Neuronal stem cell (in vitro differentiated cells): ENCODE data around the gene ZBTB42.
A peak's percentile ranks its signal among the peaks of the same experiment; 100 is the strongest.

ENCODE experiments used
- DNase-seq: peaks from one replicate; pipeline ENCODE4 v3.0.0-alpha.2; 2013; ENCODE audit warnings: low spot score
- H2AFZ ChIP-seq: one replicate; pipeline ENCODE4 v1.6.1; 2013; ENCODE audit warnings: mild to moderate bottlenecking, low read length, inconsistent platforms
- H2AK5ac ChIP-seq: 2 replicates; pipeline ENCODE4 v1.6.1; 2013; ENCODE audit warnings: low read depth, mild to moderate bottlenecking, inconsistent platforms, low read length, moderate library complexity, mixed read lengths
- H2BK120ac ChIP-seq: 2 replicates; pipeline ENCODE4 v1.6.1; 2013; ENCODE audit warnings: low read depth, mild to moderate bottlenecking, inconsistent platforms, low read length, moderate library complexity, mixed read lengths
- H2BK12ac ChIP-seq: one replicate; pipeline ENCODE4 v1.6.1; 2013; ENCODE audit warnings: low read length, inconsistent platforms
- H2BK15ac ChIP-seq: 2 replicates; pipeline ENCODE4 v1.6.1; 2013; ENCODE audit warnings: mild to moderate bottlenecking, low read length, inconsistent platforms, mixed read lengths
- H2BK5ac ChIP-seq: one replicate; pipeline ENCODE4 v1.6.1; 2013; ENCODE audit warnings: inconsistent platforms, mild to moderate bottlenecking, low read length, moderate library complexity
- H3K14ac ChIP-seq: one replicate; pipeline ENCODE4 v1.6.1; 2013; ENCODE audit warnings: low read length, inconsistent platforms
- H3K18ac ChIP-seq: 2 replicates; pipeline ENCODE4 v1.6.1; 2013; ENCODE audit warnings: low read length, inconsistent platforms
- H3K23ac ChIP-seq: 2 replicates; pipeline ENCODE4 v1.6.1; 2013; ENCODE audit warnings: low read depth, mild to moderate bottlenecking, mixed read lengths, low read length, inconsistent platforms; ENCODE audit not compliant: poor library complexity
- H3K27ac ChIP-seq: replicated peaks from 3 replicates; pipeline ENCODE4 v1.5.1; 2013; ENCODE audit warnings: low read length, inconsistent platforms
- H3K27me3 ChIP-seq, 3 experiments: 2 replicates each; pipeline ENCODE4 v1.6.1; 2013; ENCODE audit warnings: low read length in 3 of 3, mild to moderate bottlenecking in 2 of 3, inconsistent platforms in 1 of 3, low read depth in 1 of 3, mixed read lengths in 1 of 3, moderate library complexity in 1 of 3; ENCODE audit not compliant: control insufficient read depth in 3 of 3, insufficient read depth in 3 of 3
- H3K36me3 ChIP-seq, 2 donors: replicated peaks in 1 of 2; 2 replicates each; pipeline ENCODE4 v1.6.1; 2013; ENCODE audit warnings: low read length in 2 of 2; ENCODE audit not compliant: control insufficient read depth in 2 of 2, insufficient read depth in 2 of 2
- H3K4ac ChIP-seq: 2 replicates; pipeline ENCODE4 v1.6.1; 2013; ENCODE audit warnings: inconsistent platforms, mild to moderate bottlenecking, low read length, moderate library complexity
- H3K4me1 ChIP-seq, 2 donors: 1 replicate in 1 of 2; 2 replicates in 1 of 2; pipeline ENCODE4 v1.6.1; 2013; ENCODE audit warnings: low read length in 2 of 2, low read depth in 1 of 2; ENCODE audit not compliant: control insufficient read depth in 2 of 2, insufficient read depth in 1 of 2
- H3K4me2 ChIP-seq: one replicate; pipeline ENCODE4 v1.6.1; 2013; ENCODE audit warnings: mild to moderate bottlenecking, low read length, inconsistent platforms; ENCODE audit not compliant: insufficient read depth, poor library complexity, severe bottlenecking
- H3K4me3 ChIP-seq, 2 donors: 2 replicates each; pipeline ENCODE4 v1.5.1; 2013; ENCODE audit warnings: low read length in 2 of 2, mild to moderate bottlenecking in 2 of 2, inconsistent platforms in 1 of 2, moderate library complexity in 1 of 2
- H3K79me1 ChIP-seq: one replicate; pipeline ENCODE4 v1.6.1; 2013; ENCODE audit warnings: low read depth, mild to moderate bottlenecking, inconsistent platforms, low read length, moderate library complexity
- H3K9ac ChIP-seq: one replicate; pipeline ENCODE4 v1.6.1; 2013; ENCODE audit warnings: mild to moderate bottlenecking, low read depth, low read length, inconsistent platforms; ENCODE audit not compliant: poor library complexity
- H3K9me3 ChIP-seq, 2 donors: replicated peaks in 1 of 2; 2 replicates each; pipeline versions ENCODE3 to v1.6.1; 2013; ENCODE audit warnings: low read length in 2 of 2, mild to moderate bottlenecking in 2 of 2, inconsistent platforms in 1 of 2, low read depth in 1 of 2, mixed read lengths in 1 of 2, moderate library complexity in 1 of 2; ENCODE audit not compliant: control insufficient read depth in 2 of 2, insufficient read depth in 1 of 2
- H4K8ac ChIP-seq: one replicate; pipeline ENCODE4 v1.6.1; 2013; ENCODE audit warnings: low read depth, mild to moderate bottlenecking, inconsistent platforms, low read length, moderate library complexity
- H4K91ac ChIP-seq: one replicate; pipeline ENCODE4 v1.6.1; 2013; ENCODE audit warnings: low read length, low read depth, mild to moderate bottlenecking, inconsistent platforms; ENCODE audit not compliant: poor library complexity
- WGBS, 2 donors: extraction: QIAGEN DNeasy Blood & Tissue Kit; methylation state at CpG; one replicate each; pipeline ENCODE4 v1.1.7; 2013; ENCODE audit warnings: missing lambda C conversion rate in 2 of 2, mixed read lengths in 1 of 2; ENCODE audit not compliant: insufficient read length in 2 of 2, insufficient replicate concordance in 1 of 2; ENCODE audit errors: extremely low coverage in 2 of 2; 5-methylcytosine and 5-hydroxymethylcytosine counted together

Gene ZBTB42

GRCh38 chr14:104758981-104759969 lies 41.6 kb upstream of the ZBTB42 start:
- H2BK12ac ChIP-seq = no peak overlapping the region

GRCh38 chr14:104765517-104765916 lies 35.4 kb upstream of the ZBTB42 start:
- H2BK15ac ChIP-seq = no peak overlapping the region
- no peak overlapping the region for H3K4ac ChIP-seq
- H2BK120ac ChIP-seq = no peak overlapping the region
- no peak overlapping the region for H3K4me2 ChIP-seq
- H3K18ac ChIP-seq = no peak overlapping the region
- no peak overlapping the region for H4K91ac ChIP-seq
- no peak overlapping the region for H2AFZ ChIP-seq
- WGBS, 2 donors = no CpG with 5 or more reads among the region's 3 CpGs
- H4K8ac ChIP-seq = no peak overlapping the region
- peaks cover 9 to 39% of the 10 kb centered on the region in 2 donors for H3K36me3 ChIP-seq
- H3K4me1 ChIP-seq = peaks cover 5 to 13% of the 10 kb centered on the region in 2 donors
- H3K9me3 ChIP-seq = peaks cover 0 to 13% of the 10 kb centered on the region in 2 donors
- H3K27ac ChIP-seq = no peak overlapping the region
- no peak overlapping the region for H2AK5ac ChIP-seq
- no peak overlapping the region for H2BK5ac ChIP-seq
- no peak overlapping the region for H2BK12ac ChIP-seq
- no peak overlapping the region for H3K14ac ChIP-seq
- H3K4me3 ChIP-seq = no peak overlapping the region
- no peaks in the 10 kb centered on the region for H3K27me3 ChIP-seq
- H3K23ac ChIP-seq = no peak overlapping the region
- no peak for DNase-seq
- H3K9ac ChIP-seq = no peak overlapping the region
- peaks cover 4% of the 10 kb centered on the region for H3K79me1 ChIP-seq

More at GRCh38 chr14:104758981-104759969, 41.6 kb upstream of the ZBTB42 start:
- no peak overlapping the region for H2BK120ac ChIP-seq
- H3K4me1 ChIP-seq = peaks cover 2 to 5% of the 10 kb centered on the region in 2 donors
- H2AK5ac ChIP-seq = no peak overlapping the region
- H3K36me3 ChIP-seq = peaks cover 41 to 84% of the 10 kb centered on the region in 2 donors
- no peak overlapping the region for H3K4me2 ChIP-seq
- H2BK15ac ChIP-seq = no peak overlapping the region
- H2AFZ ChIP-seq = no peak overlapping the region
- no peak for DNase-seq
- H3K79me1 ChIP-seq = peaks cover 35% of the 10 kb centered on the region
- peak overlapping the region; percentile 31 for H3K23ac ChIP-seq
- peak overlapping the region in 1 of 2 donors; percentile 43 for H3K4me3 ChIP-seq
- H3K14ac ChIP-seq = no peak overlapping the region
- H4K8ac ChIP-seq = peak overlapping the region; percentile 10
- peak overlapping the region; percentile 35 for H2BK5ac ChIP-seq
- no peak overlapping the region for H3K27ac ChIP-seq
- H3K18ac ChIP-seq = no peak overlapping the region
- H4K91ac ChIP-seq = no peak overlapping the region
- H3K27me3 ChIP-seq = no peaks in the 10 kb centered on the region
- H3K4ac ChIP-seq = no peak overlapping the region
- H3K9me3 ChIP-seq = peaks cover 0 to 4% of the 10 kb centered on the region in 2 donors
- no CpG with 5 or more reads among the region's 30 CpGs for WGBS, 2 donors
- no peak overlapping the region for H3K9ac ChIP-seq

GRCh38 chr14:104766256-104766862 lies 34.5 kb upstream of the ZBTB42 start:
- Histone ChIP-seq H3K14ac (no peak overlapping the region), H3K4me3 (no peak overlapping the region)
- no peak for DNase-seq

More at GRCh38 chr14:104766256-104766862, 34.5 kb upstream of the ZBTB42 start:
- H3K9ac ChIP-seq = no peak overlapping the region
- H4K8ac ChIP-seq = no peak overlapping the region
- H3K36me3 ChIP-seq = peaks cover 16 to 39% of the 10 kb centered on the region in 2 donors
- no peak overlapping the region for H2AK5ac ChIP-seq
- no peak overlapping the region for H4K91ac ChIP-seq
- no peak overlapping the region for H2BK15ac ChIP-seq
- H3K9me3 ChIP-seq = peaks cover 7 to 19% of the 10 kb centered on the region in 2 donors
- no peak overlapping the region for H3K23ac ChIP-seq
- H3K4me2 ChIP-seq = no peak overlapping the region
- H2AFZ ChIP-seq = no peak overlapping the region
- H3K27ac ChIP-seq = no peak overlapping the region
- no peak overlapping the region for H2BK5ac ChIP-seq
- peaks cover 5% of the 10 kb centered on the region for H3K79me1 ChIP-seq
- no peaks in the 10 kb centered on the region for H3K27me3 ChIP-seq
- H2BK120ac ChIP-seq = no peak overlapping the region
- no peak overlapping the region for H2BK12ac ChIP-seq
- no peak overlapping the region for H3K18ac ChIP-seq
- no peak overlapping the region for H3K4ac ChIP-seq
- no CpG with 5 or more reads among the region's 4 CpGs for WGBS, 2 donors
- peaks cover 5 to 13% of the 10 kb centered on the region in 2 donors for H3K4me1 ChIP-seq
